Adrenal gland (tissue), 5 donors: ENCODE results near the gene OPA1.

ENCODE experiments used
- CTCF ChIP-seq, 6 experiments: fragments of 450-650 bp in 4 of 6; fragments of 200-600 bp in 2 of 6; sonication (generic) in 1 of 6; IDR thresholded peaks; 1 replicate in 5 of 6; 2 replicates in 1 of 6; pipeline versions ENCODE4 v1.5.1 to v1.8.0; 2016 to 2021; ENCODE audit warnings: antibody characterized with exemption in 6 of 6, mild to moderate bottlenecking in 2 of 6, moderate library complexity in 1 of 6
- POLR2A ChIP-seq, 2 donors: fragments of 450-650 bp; IDR thresholded peaks; one replicate each; pipeline ENCODE4 v1.6.1; 2017; ENCODE audit warnings: antibody characterized with exemption in 2 of 2, mild to moderate bottlenecking in 2 of 2, moderate library complexity in 1 of 2
- donor health status: DM: no; HTN: no; CAD: no.

- TF ChIP-seq CTCF (IDR thresholded peaks at IDR 0.05) (no peak), POLR2A (IDR thresholded peaks at IDR 0.05) (no peak)
These were observed 136.6 kb downstream of the OPA1 start for GRCh38 chr3:193729601-193730000.
